A673 (cell line): Measurements from ENCODE around the gene LBR.

Experiments used
- CTCF ChIP-seq: fragments of 300-800, 200-600 bp; sonication (generic); conservative IDR thresholded peaks from 2 replicates; pipeline ENCODE4 v1.5.1; 2017; ENCODE audit warnings: low read depth, mild to moderate bottlenecking, antibody characterized with exemption, low read length, moderate library complexity, mixed read lengths
- EZH2 ChIP-seq: fragments of 200-600 bp; sonication (generic); IDR thresholded peaks from 2 replicates; pipeline ENCODE4 v1.6.1; 2017; ENCODE audit warnings: borderline replicate concordance, low read depth, mild to moderate bottlenecking, mixed read lengths, antibody characterized with exemption, low read length; ENCODE audit not compliant: poor library complexity, severe bottlenecking

- TF ChIP-seq CTCF, result no peak
- no peak for TF ChIP-seq EZH2
These were observed 26.9 kb upstream of the LBR start for GRCh38 chr1:225454733-225455132.
